ENCODE data around the gene C17orf50.

- TF ChIP-seq POLR2A (IDR thresholded peaks at IDR 0.05) = no peak
- TF ChIP-seq CTCF (IDR thresholded peaks at IDR 0.05) = no peak
Measured at GRCh38 chr17:35723735-35724134, 37.0 kb upstream of the C17orf50 start.
